Measurements from ENCODE around the gene NIBAN1. TPM values are rescaled to one million over a fixed set of nuclear protein-coding genes. Genes with fewer than 3 reads are reported as not detected.

Gene NIBAN1
- total RNA-seq, 1 experiment from 2014 or later = 6.7 TPM

- no TSS peak for BruUV-seq (replicated peaks)
These were observed 34.1 kb downstream of the NIBAN1 start for GRCh38 chr1:184940226-184940625.

GRCh38 chr1:184937729-184938128, 36.6 kb downstream of the NIBAN1 start:
- Histone ChIP-seq H3K4me1 (ENCODE audit: control insufficient read depth, insufficient read depth, low read length) (no peaks in the 10 kb centered on the region), H3K27me3 (ENCODE audit: control insufficient read depth, insufficient read depth, low read length) (no peaks in the 10 kb centered on the region), H3K36me3 (ENCODE audit: control insufficient read depth, insufficient read depth, low read length) (no peaks in the 10 kb centered on the region), H3K4me3 (ENCODE audit: low read depth in 2 of 2, low read length in 2 of 2) (no peak overlapping the region), H3K27ac (ENCODE audit: low read length) (no peak overlapping the region), H3K9me3 (ENCODE audit: control insufficient read depth, insufficient read depth, low read depth, low read length) (no peaks in the 10 kb centered on the region)
- TF ChIP-seq CTCF (IDR thresholded peaks at IDR 0.05) (no peak), SIN3A (IDR thresholded peaks at IDR 0.05; ENCODE audit: borderline replicate concordance, insufficient read depth, low read depth, low read length) (no peak), REST (IDR thresholded peaks at IDR 0.05; ENCODE audit: insufficient read depth in 1 of 2, low read depth in 2 of 2, low read length in 1 of 2) (no peak), POLR2AphosphoS5 (IDR thresholded peaks at IDR 0.05; ENCODE audit: low read depth, low read length) (no peak), TCF7L2 (IDR thresholded peaks at IDR 0.05; ENCODE audit: low read depth, low read length) (no peak)
- in situ Hi-C loops (cut with HindIII; ENCODE audit: low pct_unique_long_range_greater_than_20kb, low sequenced_read_pairs) (no loop called here), intact Hi-C loops (cut with micrococcal nuclease; ENCODE audit: unreplicated experiment) (no loop called here)
- BruUV-seq (replicated peaks) = no TSS peak
- ChIA-PET POLR2A (no interaction called here), CTCF (interaction anchor here (0.8 kb wide), 1 partner anchor 8 kb away, joined by 3 read pairs; no protein-coding TSS in a partner anchor)
- DNase-seq (ENCODE audit: low read depth, low spot score) (no peak), ATAC-seq (no peak)

More at GRCh38 chr1:184940226-184940625, 34.1 kb downstream of the NIBAN1 start:
- Histone ChIP-seq H3K4me3 (ENCODE audit: low read depth in 2 of 2, low read length in 2 of 2) (no peak overlapping the region), H3K27me3 (ENCODE audit: control insufficient read depth, insufficient read depth, low read length) (no peaks in the 10 kb centered on the region), H3K9me3 (ENCODE audit: control insufficient read depth, insufficient read depth, low read depth, low read length) (no peaks in the 10 kb centered on the region), H3K27ac (ENCODE audit: low read length) (no peak overlapping the region), H3K4me1 (ENCODE audit: control insufficient read depth, insufficient read depth, low read length) (no peaks in the 10 kb centered on the region), H3K36me3 (ENCODE audit: control insufficient read depth, insufficient read depth, low read length) (no peaks in the 10 kb centered on the region)
- ChIA-PET CTCF (no interaction called here), POLR2A (no interaction called here)
- in situ Hi-C loops (cut with HindIII; ENCODE audit: low pct_unique_long_range_greater_than_20kb, low sequenced_read_pairs) = no loop called here
- ATAC-seq = no peak
- DNase-seq (ENCODE audit: low read depth, low spot score) = no peak
- intact Hi-C loops (cut with micrococcal nuclease; ENCODE audit: unreplicated experiment) = no loop called here
- no peak for TF ChIP-seq REST (IDR thresholded peaks at IDR 0.05; ENCODE audit: insufficient read depth in 1 of 2, low read depth in 2 of 2, low read length in 1 of 2)
- no peak for TF ChIP-seq POLR2AphosphoS5 (IDR thresholded peaks at IDR 0.05; ENCODE audit: low read depth, low read length)
- TF ChIP-seq CTCF (IDR thresholded peaks at IDR 0.05) = no peak
- no peak for TF ChIP-seq SIN3A (IDR thresholded peaks at IDR 0.05; ENCODE audit: borderline replicate concordance, insufficient read depth, low read depth, low read length)
- TF ChIP-seq TCF7L2 (IDR thresholded peaks at IDR 0.05; ENCODE audit: low read depth, low read length) = no peak

Measured in Panc1 (cell line).